ENCODE results near the gene TOM1L1.

DNA sequence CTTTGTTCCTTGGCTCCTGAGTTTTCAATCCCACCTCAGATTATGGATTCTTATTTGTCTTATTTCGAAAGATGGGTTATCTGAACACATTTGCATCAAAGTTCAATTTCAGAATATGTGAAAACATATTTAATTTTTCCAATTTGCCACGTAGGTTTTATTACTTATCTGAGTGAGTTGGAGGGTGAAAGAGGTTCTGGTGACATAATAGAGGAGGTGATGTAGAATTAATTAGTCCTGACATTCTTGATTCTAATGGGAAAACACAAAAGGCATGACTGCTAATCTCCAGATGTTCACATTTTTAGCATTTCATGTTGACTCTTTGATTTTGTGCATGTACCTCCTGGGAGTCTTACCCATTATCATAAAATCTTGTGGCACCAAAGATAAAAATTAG lies 9.1 kb downstream of the TOM1L1 start:
- TF ChIP-seq, protein P1, sequence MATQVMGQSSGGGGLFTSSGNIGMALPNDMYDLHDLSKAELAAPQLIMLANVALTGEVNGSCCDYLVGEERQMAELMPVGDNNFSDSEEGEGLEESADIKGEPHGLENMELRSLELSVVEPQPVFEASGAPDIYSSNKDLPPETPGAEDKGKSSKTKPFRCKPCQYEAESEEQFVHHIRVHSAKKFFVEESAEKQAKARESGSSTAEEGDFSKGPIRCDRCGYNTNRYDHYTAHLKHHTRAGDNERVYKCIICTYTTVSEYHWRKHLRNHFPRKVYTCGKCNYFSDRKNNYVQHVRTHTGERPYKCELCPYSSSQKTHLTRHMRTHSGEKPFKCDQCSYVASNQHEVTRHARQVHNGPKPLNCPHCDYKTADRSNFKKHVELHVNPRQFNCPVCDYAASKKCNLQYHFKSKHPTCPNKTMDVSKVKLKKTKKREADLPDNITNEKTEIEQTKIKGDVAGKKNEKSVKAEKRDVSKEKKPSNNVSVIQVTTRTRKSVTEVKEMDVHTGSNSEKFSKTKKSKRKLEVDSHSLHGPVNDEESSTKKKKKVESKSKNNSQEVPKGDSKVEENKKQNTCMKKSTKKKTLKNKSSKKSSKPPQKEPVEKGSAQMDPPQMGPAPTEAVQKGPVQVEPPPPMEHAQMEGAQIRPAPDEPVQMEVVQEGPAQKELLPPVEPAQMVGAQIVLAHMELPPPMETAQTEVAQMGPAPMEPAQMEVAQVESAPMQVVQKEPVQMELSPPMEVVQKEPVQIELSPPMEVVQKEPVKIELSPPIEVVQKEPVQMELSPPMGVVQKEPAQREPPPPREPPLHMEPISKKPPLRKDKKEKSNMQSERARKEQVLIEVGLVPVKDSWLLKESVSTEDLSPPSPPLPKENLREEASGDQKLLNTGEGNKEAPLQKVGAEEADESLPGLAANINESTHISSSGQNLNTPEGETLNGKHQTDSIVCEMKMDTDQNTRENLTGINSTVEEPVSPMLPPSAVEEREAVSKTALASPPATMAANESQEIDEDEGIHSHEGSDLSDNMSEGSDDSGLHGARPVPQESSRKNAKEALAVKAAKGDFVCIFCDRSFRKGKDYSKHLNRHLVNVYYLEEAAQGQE (IDR thresholded peaks at IDR 0.05; ENCODE audit: insufficient read depth in 1 of 2, low read depth in 2 of 2, low read length in 2 of 2), result no peak
- no peak for TF ChIP-seq TAF1 (IDR thresholded peaks at IDR 0.05; ENCODE audit: borderline replicate concordance, insufficient read depth, low read length)
- TF ChIP-seq FOXP2 (optimal IDR thresholded peaks at IDR 0.05; ENCODE audit: borderline replicate concordance, extremely low read depth, extremely low read length, insufficient read depth), result no peak
- no peak for TF ChIP-seq SIN3A (IDR thresholded peaks at IDR 0.05; ENCODE audit: borderline replicate concordance, insufficient read depth, low read length)
